Common myeloid progenitor, CD34-positive (primary cell): Measurements from ENCODE around the gene CCDC171.
"Not testable (repeated sequence)": the region's sequence is repeated elsewhere in the genome, so short reads cannot be mapped to it uniquely, and the experiment has no call there.

ENCODE experiments used
- CTCF ChIA-PET: fragments of 350-600 bp; sonication (Branson Sonifier 250); formaldehyde crosslinking; loops from one replicate; lab custom pipeline; 2021; ENCODE audit warnings: antibody characterized with exemption; lab: Charles Lee
- POLR2A ChIA-PET: fragments of 350-600 bp; sonication (Branson Sonifier 250); formaldehyde crosslinking; loops from one replicate; lab custom pipeline; 2021; ENCODE audit warnings: antibody characterized with exemption; lab: Charles Lee
- DNase-seq, 3 donors: peaks; one replicate each; pipeline versions ENCODE4 v3.0.0 to v3.0.0-alpha.2; 2013
- H3K27ac ChIP-seq, 2 experiments: 1 replicate in 1 of 2; 2 replicates in 1 of 2; pipeline ENCODE4 v1.7.0; 2013; ENCODE audit warnings: inconsistent platforms in 2 of 2, low read length in 2 of 2, mild to moderate bottlenecking in 2 of 2, low read depth in 1 of 2, moderate library complexity in 1 of 2; ENCODE audit not compliant: severe bottlenecking in 2 of 2, insufficient read depth in 1 of 2, poor library complexity in 1 of 2
- H3K27me3 ChIP-seq, 5 experiments: replicated peaks in 2 of 5; 1 replicate in 3 of 5; 2 replicates in 2 of 5; pipeline versions ENCODE4 v1.6.1 to v1.7.0; 2013; ENCODE audit warnings: low read length in 4 of 5, mild to moderate bottlenecking in 2 of 5, moderate library complexity in 2 of 5, inconsistent platforms in 1 of 5; ENCODE audit not compliant: insufficient read depth in 5 of 5, control insufficient read depth in 4 of 5
- H3K36me3 ChIP-seq, 4 experiments: 1 replicate in 2 of 4; 2 replicates in 2 of 4; pipeline versions ENCODE4 v1.6.1 to v1.7.0; 2013; ENCODE audit warnings: low read length in 3 of 4, control low read depth in 1 of 4, mild to moderate bottlenecking in 1 of 4; ENCODE audit not compliant: control insufficient read depth in 4 of 4, insufficient read depth in 4 of 4
- H3K4me1 ChIP-seq, 4 experiments: 1 replicate in 3 of 4; 2 replicates in 1 of 4; pipeline versions ENCODE4 v1.6.1 to v1.7.1; 2013; ENCODE audit warnings: low read length in 3 of 4, mild to moderate bottlenecking in 3 of 4, control low read depth in 1 of 4, inconsistent platforms in 1 of 4, moderate library complexity in 1 of 4; ENCODE audit not compliant: control insufficient read depth in 4 of 4, insufficient read depth in 4 of 4; ENCODE audit errors: control extremely low read depth in 1 of 4
- H3K4me3 ChIP-seq, 7 experiments: 1 replicate in 4 of 7; 2 replicates in 3 of 7; pipeline versions ENCODE4 v1.5.1 to v1.7.0; 2013; ENCODE audit warnings: mild to moderate bottlenecking in 7 of 7, low read length in 6 of 7, moderate library complexity in 6 of 7, inconsistent platforms in 2 of 7, low read depth in 2 of 7, control low read depth in 1 of 7; ENCODE audit not compliant: insufficient read depth in 4 of 7, control insufficient read depth in 1 of 7; ENCODE audit errors: extremely low read depth in 1 of 7
- H3K9me3 ChIP-seq, 5 experiments: 1 replicate in 4 of 5; 2 replicates in 1 of 5; pipeline versions ENCODE4 v1.6.1 to v1.7.1; 2013; ENCODE audit warnings: low read length in 4 of 5, mild to moderate bottlenecking in 2 of 5, inconsistent platforms in 1 of 5, low read depth in 1 of 5, moderate library complexity in 1 of 5; ENCODE audit not compliant: control insufficient read depth in 4 of 5, insufficient read depth in 2 of 5; ENCODE audit errors: control extremely low read depth in 1 of 5
- WGBS: methylation state at CpG from one replicate; pipeline ENCODE4 v1.1.5; 2013; ENCODE audit not compliant: insufficient coverage; 5-methylcytosine and 5-hydroxymethylcytosine counted together

CCDC171 gene

GRCh38 chr9:15525958-15526357 lies 26.9 kb upstream of the CCDC171 start:
- no peak overlapping the region for H3K4me3 ChIP-seq
- WGBS: no CpG with 5 or more reads among the region's 2 CpGs
- H3K27ac ChIP-seq: no peak overlapping the region
- peaks cover 0 to 2% (median 0%) of the 10 kb centered on the region in 4 experiments for H3K4me1 ChIP-seq
- no peaks in the 10 kb centered on the region for H3K9me3 ChIP-seq
- H3K27me3 ChIP-seq: no peaks in the 10 kb centered on the region
- POLR2A ChIA-PET: no interaction called here
- DNase-seq: no peak
- CTCF ChIA-PET: interaction anchor here (0.8 kb wide), 1 partner anchor 20 kb away, joined by 3 read pairs; no protein-coding TSS in a partner anchor
- no peaks in the 10 kb centered on the region for H3K36me3 ChIP-seq

- CTCF ChIA-PET: not testable (repeated sequence)
Measured at GRCh38 chr9:15527035-15527434, 25.8 kb upstream of the CCDC171 start.

DNA sequence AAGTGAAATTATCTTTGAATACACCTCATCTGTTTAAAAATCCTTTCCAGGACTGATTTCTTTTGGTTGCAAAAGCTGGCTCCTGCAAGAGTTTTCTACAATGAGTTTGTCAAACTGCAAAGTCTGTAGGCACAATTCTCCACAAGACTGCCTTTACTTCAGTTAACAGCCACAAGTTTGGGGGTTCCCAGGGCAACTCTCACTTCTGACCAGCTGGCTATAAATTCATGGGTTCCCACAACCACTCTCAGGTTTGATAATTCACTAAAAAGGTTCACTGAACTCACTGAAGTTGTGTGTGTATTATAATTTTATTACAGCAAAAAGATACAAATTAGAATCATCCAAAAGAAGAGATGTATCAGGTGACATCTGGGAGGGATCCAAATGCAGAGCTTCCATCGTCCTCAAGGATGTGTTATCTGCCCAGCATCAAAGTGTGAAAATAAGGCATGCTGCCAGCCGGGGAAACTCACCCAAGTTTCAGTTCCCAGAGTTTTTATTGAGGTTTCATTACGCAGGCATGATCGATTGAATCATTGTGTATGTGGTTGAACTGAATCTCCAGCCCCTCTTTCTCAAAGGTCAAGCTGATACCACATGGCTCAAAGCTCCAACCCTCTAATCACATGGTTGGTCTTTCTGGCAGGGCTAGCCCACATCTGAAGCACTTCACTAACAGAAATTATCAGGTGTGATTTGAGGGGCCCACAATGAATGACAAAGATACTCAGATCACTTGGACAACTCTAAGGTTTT lies 23.1 kb upstream of the CCDC171 start:
- H3K9me3 ChIP-seq: no peaks in the 10 kb centered on the region
- WGBS: 89% methylated on average over 4 of the region's 4 CpGs
- ChIA-PET POLR2A (no interaction called here), CTCF (interaction anchor here (1.1 to 1.7 kb wide), 3 partner anchors 17 to 24 kb away, joined by 4 to 5 read pairs (median 4); partner anchors contain the start of gene CCDC171)
- no peaks in the 10 kb centered on the region for H3K27me3 ChIP-seq
- no peak for DNase-seq
- H3K27ac ChIP-seq: no peak overlapping the region
- H3K4me1 ChIP-seq: peaks cover 0 to 7% (median 3%) of the 10 kb centered on the region in 4 experiments
- H3K36me3 ChIP-seq: no peaks in the 10 kb centered on the region
- H3K4me3 ChIP-seq: no peak overlapping the region

More at GRCh38 chr9:15527035-15527434, 25.8 kb upstream of the CCDC171 start:
- H3K4me3 ChIP-seq, POLR2A ChIA-PET, H3K27ac ChIP-seq, H3K36me3 ChIP-seq, H3K4me1 ChIP-seq, H3K27me3 ChIP-seq, H3K9me3 ChIP-seq, DNase-seq: not testable (repeated sequence)
- WGBS: 96% methylated on average over 4 of the region's 5 CpGs

GRCh38 chr9:15531380-15531779 lies 21.5 kb upstream of the CCDC171 start:
- no peak overlapping the region for H3K27ac ChIP-seq
- H3K4me1 ChIP-seq: peaks cover 0 to 7% (median 3%) of the 10 kb centered on the region in 4 experiments
- no peak for DNase-seq
- CTCF ChIA-PET: interaction anchor here (1.7 kb wide), 1 partner anchor 25 kb away, joined by 4 read pairs; no protein-coding TSS in a partner anchor
- no peaks in the 10 kb centered on the region for H3K36me3 ChIP-seq
- H3K4me3 ChIP-seq: no peak overlapping the region
- no peaks in the 10 kb centered on the region for H3K9me3 ChIP-seq
- 78% methylated on average over 1 of the region's 1 CpG for WGBS
- no peaks in the 10 kb centered on the region for H3K27me3 ChIP-seq
- POLR2A ChIA-PET: no interaction called here

- Histone ChIP-seq H3K36me3 (no peaks in the 10 kb centered on the region), H3K9me3 (peaks cover 0 to 3% (median 0%) of the 10 kb centered on the region in 5 experiments), H3K4me3 (no peak overlapping the region), H3K4me1 (peaks cover 0 to 4% (median 2%) of the 10 kb centered on the region in 4 experiments), H3K27ac (no peak overlapping the region), H3K27me3 (no peaks in the 10 kb centered on the region)
- DNase-seq: no peak
- POLR2A ChIA-PET: no interaction called here
- WGBS: 100% methylated on average over 1 of the region's 2 CpGs
- CTCF ChIA-PET: interaction anchor here (1.1 to 2.3 kb wide), 4 partner anchors 9 to 12 kb away, joined by 3 to 9 read pairs (median 4); partner anchors contain the start of gene CCDC171
Measured at GRCh38 chr9:15541872-15542271, 11.0 kb upstream of the CCDC171 start.

- H3K4me1 ChIP-seq: peaks cover 0 to 4% (median 2%) of the 10 kb centered on the region in 4 experiments
- peaks cover 0 to 3% (median 0%) of the 10 kb centered on the region in 5 experiments for H3K9me3 ChIP-seq
- 100% methylated on average over 2 of the region's 2 CpGs for WGBS
- H3K27me3 ChIP-seq: no peaks in the 10 kb centered on the region
- DNase-seq: no peak
- H3K36me3 ChIP-seq: no peaks in the 10 kb centered on the region
- CTCF ChIA-PET: interaction anchor here (1.7 to 2.3 kb wide), 2 partner anchors 8 to 10 kb away, joined by 6 to 9 read pairs; partner anchors contain the start of gene CCDC171
- no peak overlapping the region for H3K4me3 ChIP-seq
- POLR2A ChIA-PET: no interaction called here
- no peak overlapping the region for H3K27ac ChIP-seq
Measured at GRCh38 chr9:15542624-15543023, 10.2 kb upstream of the CCDC171 start.
